Caki2 (cell line): ENCODE results near the gene SBK3. TPM values are rescaled to one million over a fixed set of nuclear protein-coding genes. Genes with fewer than 3 reads are reported as not detected.
A peak's percentile ranks its signal among the peaks of the same experiment; 100 is the strongest.
"Not testable (repeated sequence)": the region's sequence is repeated elsewhere in the genome, so short reads cannot be mapped to it uniquely, and the experiment has no call there.

Source experiments
- DNase-seq: peaks from one replicate; pipeline ENCODE4 v3.0.0-alpha.2; 2015; ENCODE audit warnings: low read depth
- in situ Hi-C: cut with HindIII; loops from 2 replicates; pipeline ENCODE4 v1.10.0; 2016; ENCODE audit warnings: low sequenced_read_pairs, low pct_unique_long_range_greater_than_20kb, mixed read lengths
- total RNA-seq: library from RNA; depleted of rRNA; stranded (reverse); fragments of >200 nt; shearing (Covaris generic); gene quantifications from 2 replicates; pipeline ENCODE4 v1.2.3, GENCODE V29; 2014; ENCODE audit warnings: low replicate concordance

The SBK3 gene
- total RNA-seq, 1 experiment from 2014 or later = 1.0 TPM

GRCh38 chr19:55546822-55547614 lies 1.7 kb upstream of the SBK3 start:
- in situ Hi-C loops = no loop called here
- DNase-seq = peak; percentile 65

- in situ Hi-C loops = no loop called here
- DNase-seq = no peak
These were observed 668 bp upstream of the SBK3 start for GRCh38 chr19:55546011-55546410.

- in situ Hi-C loops = no loop called here
- DNase-seq = peak; percentile 41
These were observed 435 bp downstream of the SBK3 start for GRCh38 chr19:55544776-55545439.

- no peak for DNase-seq
- in situ Hi-C loops = no loop called here
These were observed 1.3 kb downstream of the SBK3 start for GRCh38 chr19:55544014-55544413.

GRCh38 chr19:55543567-55543966 lies 1.8 kb downstream of the SBK3 start:
- no peak for DNase-seq
- in situ Hi-C loops = no loop called here

GRCh38 chr19:55542292-55542855 lies 3.0 kb downstream of the SBK3 start:
- DNase-seq = no peak
- in situ Hi-C loops = no loop called here

- in situ Hi-C loops = no loop called here
- no peak for DNase-seq
These were observed 4.3 kb downstream of the SBK3 start for GRCh38 chr19:55541091-55541490.

GRCh38 chr19:55540619-55541018 lies 4.7 kb downstream of the SBK3 start:
- no peak for DNase-seq
- in situ Hi-C loops = no loop called here

GRCh38 chr19:55539090-55539984 lies 6.0 kb downstream of the SBK3 start:
- DNase-seq = no peak
- in situ Hi-C loops = no loop called here

GRCh38 chr19:55538132-55538531 lies 7.2 kb downstream of the SBK3 start:
- DNase-seq = no peak
- in situ Hi-C loops = no loop called here

- DNase-seq = no peak
- in situ Hi-C loops = no loop called here
These were observed 7.6 kb downstream of the SBK3 start for GRCh38 chr19:55537741-55538111.

GRCh38 chr19:55536951-55537740 lies 8.2 kb downstream of the SBK3 start, which contains the start of gene SBK2:
TSS of gene SBK2 (minus strand) at chr19:55537133. CDS start at chr19:55536294, 839 bp downstream.
- in situ Hi-C loops = no loop called here

GRCh38 chr19:55536366-55536765 lies 9.0 kb downstream of the SBK3 start:
- no peak for DNase-seq
- in situ Hi-C loops = no loop called here

More at GRCh38 chr19:55536951-55537740, 8.2 kb downstream of the SBK3 start, which contains the start of gene SBK2:
- DNase-seq = no peak

GRCh38 chr19:55535965-55536350 lies 9.4 kb downstream of the SBK3 start:
- in situ Hi-C loops = no loop called here
- DNase-seq = no peak

GRCh38 chr19:55535173-55535964 lies 10.0 kb downstream of the SBK3 start:
- no peak for DNase-seq
- in situ Hi-C loops = no loop called here

- in situ Hi-C loops, DNase-seq: not testable (repeated sequence)
These were observed 11.1 kb downstream of the SBK3 start for GRCh38 chr19:55534280-55534679.

GRCh38 chr19:55530996-55531395 lies 14.3 kb downstream of the SBK3 start:
- in situ Hi-C loops = no loop called here

More at GRCh38 chr19:55530996-55531395, 14.3 kb downstream of the SBK3 start:
- DNase-seq = no peak
